Prostate gland (tissue), 2 donors: Measurements from ENCODE around the gene GPR179. TPM values are rescaled to one million over a fixed set of nuclear protein-coding genes. Genes with fewer than 3 reads are reported as not detected.

Source experiments
- DNase-seq: peaks from one replicate; pipeline ENCODE4 v3.0.0-alpha.2; 2019; ENCODE audit warnings: low spot score
- H3K27ac ChIP-seq, 2 donors: fragments of 200-600 bp; sonication (generic); 2 replicates each; pipeline ENCODE4 v1.5.1; 2017 to 2019
- H3K27me3 ChIP-seq: fragments of 200-600 bp; sonication (generic); replicated peaks from 2 replicates; pipeline ENCODE4 v1.5.1; 2019; ENCODE audit not compliant: insufficient read depth
- H3K36me3 ChIP-seq, 2 donors: fragments of 200-600 bp; sonication (generic); 1 replicate in 1 of 2; 2 replicates in 1 of 2; pipeline versions ENCODE4 v1.5.1 to v1.8.1; 2017 to 2019
- H3K4me1 ChIP-seq: fragments of 200-600 bp; sonication (generic); replicated peaks from 2 replicates; pipeline ENCODE4 v1.5.1; 2019
- H3K4me3 ChIP-seq, 2 donors: fragments of 200-600 bp; sonication (generic); 2 replicates each; pipeline ENCODE4 v1.5.1; 2017 to 2019
- H3K9me3 ChIP-seq: fragments of 200-600 bp; sonication (generic); 2 replicates; pipeline ENCODE4 v1.5.1; 2017
- CTCF ChIP-seq, 4 experiments: fragments of 200-600 bp in 2 of 4; fragments of 450-650 bp in 2 of 4; sonication (generic) in 2 of 4; IDR thresholded peaks; 1 replicate in 3 of 4; 2 replicates in 1 of 4; pipeline ENCODE4 v1.5.1; 2016 to 2019; ENCODE audit warnings: antibody characterized with exemption in 4 of 4, mild to moderate bottlenecking in 2 of 4, moderate library complexity in 2 of 4
- POLR2A ChIP-seq: fragments of 450-650 bp; IDR thresholded peaks from one replicate; pipeline ENCODE4 v1.6.1; 2016; ENCODE audit warnings: antibody characterized with exemption, mild to moderate bottlenecking
- POLR2AphosphoS5 ChIP-seq: sonication (generic); formaldehyde crosslinking; IDR thresholded peaks from one replicate; pipeline ENCODE4 v1.6.1; 2017; ENCODE audit warnings: antibody characterized with exemption
- WGBS: methylation state at CpG from one replicate; pipeline ENCODE4 v1.1.5; 2018; 5-methylcytosine and 5-hydroxymethylcytosine counted together
- intact Hi-C: fragments of 100-400 bp; cut with DNase I; formaldehyde crosslinking; loops from one replicate; pipeline ENCODE4 v1.14.2; 2022
- total RNA-seq, 2 donors: library from RNA; depleted of rRNA; stranded (reverse); fragments of >200 nt; gene quantifications; one replicate each; pipeline ENCODE4 v1.1.0, GENCODE V29; 2016

Gene GPR179
- total RNA-seq, 2 donors from 2014 or later: 0.14 to 0.40 TPM

- Histone ChIP-seq H3K27ac (no peak overlapping the region), H3K36me3 (no peaks in the 10 kb centered on the region), H3K4me1 (no peaks in the 10 kb centered on the region), H3K4me3 (no peak overlapping the region), H3K27me3 (peaks cover 2% of the 10 kb centered on the region), H3K9me3 (no peaks in the 10 kb centered on the region)
- WGBS: 90% methylated on average over 7 of the region's 7 CpGs
- TF ChIP-seq POLR2A: no peak
- no peak for TF ChIP-seq POLR2AphosphoS5
- no peak for TF ChIP-seq CTCF (IDR thresholded peaks at IDR 0.05)
- intact Hi-C loops: no loop called here
- DNase-seq: no peak
Measured at GRCh38 chr17:38332735-38333134, 11.0 kb downstream of the GPR179 start.

GRCh38 chr17:38330941-38331411, 12.8 kb downstream of the GPR179 start:
- Histone ChIP-seq H3K27ac (no peak overlapping the region), H3K27me3 (peaks cover 2% of the 10 kb centered on the region)

GRCh38 chr17:38329808-38330730, 13.7 kb downstream of the GPR179 start:
- intact Hi-C loops: no loop called here
- Histone ChIP-seq H3K9me3 (no peaks in the 10 kb centered on the region), H3K4me1 (no peaks in the 10 kb centered on the region), H3K36me3 (no peaks in the 10 kb centered on the region), H3K27ac (no peak overlapping the region), H3K27me3 (peaks cover 2% of the 10 kb centered on the region), H3K4me3 (no peak overlapping the region)
- 91% methylated on average over 25 of the region's 25 CpGs for WGBS
- TF ChIP-seq POLR2A (no peak), CTCF (IDR thresholded peaks at IDR 0.05) (no peak), POLR2AphosphoS5 (no peak)
- no peak for DNase-seq

More at GRCh38 chr17:38330941-38331411, 12.8 kb downstream of the GPR179 start:
- no peak for TF ChIP-seq POLR2AphosphoS5
- Histone ChIP-seq H3K4me3 (no peak overlapping the region), H3K4me1 (no peaks in the 10 kb centered on the region), H3K36me3 (no peaks in the 10 kb centered on the region), H3K9me3 (no peaks in the 10 kb centered on the region)
- intact Hi-C loops: no loop called here
- 76% methylated on average over 15 of the region's 23 CpGs for WGBS
- DNase-seq: no peak

GRCh38 chr17:38329284-38329683, 14.5 kb downstream of the GPR179 start:
- TF ChIP-seq POLR2AphosphoS5 (no peak), CTCF (IDR thresholded peaks at IDR 0.05) (no peak), POLR2A (no peak)
- 80% methylated on average over 7 of the region's 7 CpGs for WGBS
- Histone ChIP-seq H3K36me3 (no peaks in the 10 kb centered on the region), H3K4me3 (no peak overlapping the region), H3K4me1 (no peaks in the 10 kb centered on the region), H3K9me3 (no peaks in the 10 kb centered on the region), H3K27ac (no peak overlapping the region), H3K27me3 (peaks cover 2% of the 10 kb centered on the region)
- intact Hi-C loops: no loop called here
- DNase-seq: no peak

- intact Hi-C loops: no loop called here
- Histone ChIP-seq H3K4me3 (no peak overlapping the region), H3K27me3 (peaks cover 2% of the 10 kb centered on the region), H3K4me1 (no peaks in the 10 kb centered on the region), H3K27ac (no peak overlapping the region), H3K9me3 (no peaks in the 10 kb centered on the region), H3K36me3 (no peaks in the 10 kb centered on the region)
- TF ChIP-seq CTCF (IDR thresholded peaks at IDR 0.05): no peak
- TF ChIP-seq POLR2A: no peak
- no peak for TF ChIP-seq POLR2AphosphoS5
- 71% methylated on average over 7 of the region's 7 CpGs for WGBS
- DNase-seq: no peak
Measured at GRCh38 chr17:38328620-38329019, 15.1 kb downstream of the GPR179 start.
